Stimulated activated CD8-positive, alpha-beta memory T cell treated with anti-CD3 and anti-CD28 coated beads, Interleukin-7, amount 100 ng/mL, for 24 hours (primary cell): ENCODE results near the gene CERS6.

Experiments used
- DNase-seq: peaks from one replicate; pipeline ENCODE4 v3.0.0-alpha.2; 2020; ENCODE audit warnings: low read depth

The CERS6 gene

DNA sequence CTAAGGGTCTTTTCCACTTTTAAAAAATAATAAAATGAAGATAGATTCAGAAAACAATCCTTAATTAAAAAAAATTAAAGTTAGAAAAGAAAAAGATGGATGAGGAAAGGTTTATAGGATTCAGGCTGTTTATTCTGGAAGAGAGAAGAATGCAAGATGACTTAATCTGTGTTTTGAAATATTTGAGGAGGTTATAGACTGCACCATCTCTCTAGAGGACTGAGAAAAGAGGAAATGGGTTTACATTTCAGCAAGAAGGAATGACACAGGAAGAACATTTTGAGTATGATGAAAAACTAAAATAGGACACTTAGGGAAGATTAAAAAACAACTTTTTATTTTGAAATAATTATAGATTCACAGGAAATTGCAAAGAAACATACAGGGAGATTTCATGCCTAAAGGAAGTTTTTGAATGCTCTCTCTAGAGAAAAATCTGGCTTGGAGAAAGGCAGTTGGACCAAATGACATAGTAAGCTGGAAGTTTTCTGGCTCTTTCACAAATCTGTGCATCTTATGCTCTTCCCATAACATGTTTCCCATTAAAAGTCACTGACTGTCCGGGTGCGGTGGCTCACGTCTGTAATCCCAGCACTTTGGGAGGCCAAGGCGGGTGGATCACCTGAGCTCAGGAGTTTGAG, 75.0 kb downstream of the CERS6 start:
- no peak for DNase-seq

GRCh38 chr2:168534926-168535325, 78.9 kb downstream of the CERS6 start:
- no peak for DNase-seq

DNA sequence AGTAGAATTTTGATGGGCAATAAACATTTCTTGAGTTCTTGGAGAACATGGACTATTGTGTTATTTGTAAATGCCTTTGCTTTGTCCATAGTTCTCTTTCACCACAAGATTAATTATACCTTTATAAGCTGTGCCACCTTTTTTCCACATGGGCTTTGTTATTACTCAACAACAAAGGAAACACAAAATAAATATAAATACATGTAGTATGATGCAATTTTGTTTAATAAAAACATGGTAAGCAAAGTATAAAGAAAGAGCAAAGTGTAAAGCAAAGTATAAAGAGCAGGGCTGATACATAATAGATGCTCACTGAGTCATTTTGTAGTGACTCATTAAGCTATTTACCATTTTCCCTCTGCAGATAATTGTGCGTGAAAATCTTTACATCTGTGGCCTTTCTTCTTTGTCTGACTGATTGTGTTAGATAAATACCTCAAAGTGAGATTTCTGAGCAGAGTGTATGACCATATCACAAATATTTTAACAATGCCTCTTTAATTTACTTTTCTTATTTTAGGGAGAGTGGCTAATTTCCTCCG, 80.9 kb downstream of the CERS6 start:
- no peak for DNase-seq

- DNase-seq: no peak
These were observed 82.1 kb downstream of the CERS6 start for GRCh38 chr2:168538133-168538532.

GRCh38 chr2:168538534-168538933, 82.5 kb downstream of the CERS6 start:
- DNase-seq: no peak

DNA sequence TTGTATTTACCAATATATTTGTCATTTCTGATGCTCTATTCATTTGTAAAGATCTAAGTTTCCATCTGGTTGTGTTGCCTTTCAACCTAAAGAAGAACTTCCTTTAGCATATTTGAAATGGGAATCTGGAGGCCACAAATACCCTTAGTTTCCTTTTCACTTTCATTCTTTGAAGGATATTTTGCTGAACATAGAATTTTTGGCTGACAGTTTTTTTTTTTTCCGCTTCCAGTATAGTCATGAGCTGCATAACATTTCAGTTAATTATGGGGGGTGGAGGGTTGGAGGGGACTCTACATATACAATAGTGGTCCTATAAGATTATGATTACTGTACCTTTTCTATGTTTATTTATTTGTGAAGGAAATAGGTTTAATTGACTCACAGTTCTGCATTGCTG, 83.9 kb downstream of the CERS6 start:
- DNase-seq: no peak

DNA sequence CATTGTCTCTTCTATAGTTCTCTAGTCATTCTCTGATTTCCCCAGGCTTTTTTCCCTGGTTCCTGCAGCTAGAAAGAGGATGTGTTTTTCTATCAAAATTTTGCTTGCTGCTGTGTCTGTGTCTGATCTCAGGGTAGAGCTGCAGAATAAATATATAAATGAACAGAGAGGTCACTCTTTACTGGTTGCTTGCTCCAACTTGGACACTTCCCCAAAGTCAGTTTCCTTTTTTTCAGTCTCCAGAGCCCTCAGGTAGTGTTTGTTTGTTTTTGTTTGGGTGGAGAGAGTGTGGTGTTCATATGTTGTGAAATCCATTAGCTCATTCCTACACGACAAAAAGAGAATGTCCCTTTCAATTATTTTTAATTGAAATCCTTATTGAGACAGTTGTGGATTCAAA, 85.8 kb downstream of the CERS6 start:
- no peak for DNase-seq

DNA sequence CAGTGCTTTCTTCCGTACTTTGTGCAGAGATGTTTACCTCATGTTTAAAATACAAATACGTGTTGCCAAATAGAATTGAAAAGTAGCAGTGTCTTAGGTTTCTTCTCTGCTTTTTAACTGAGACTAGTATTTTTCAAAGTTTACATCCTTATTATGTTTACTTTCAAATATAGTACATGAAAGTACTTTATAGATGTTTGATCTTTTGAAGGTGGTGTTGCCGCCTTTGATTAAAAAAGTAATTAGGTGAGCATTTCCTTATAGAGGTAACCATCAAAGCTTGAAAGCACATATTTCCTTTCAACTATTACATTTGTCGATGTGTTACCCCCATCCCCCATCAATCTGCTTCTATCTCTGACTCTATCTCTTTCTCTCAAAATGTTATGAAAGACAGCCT, 87.0 kb downstream of the CERS6 start:
- DNase-seq: no peak

- DNase-seq: no peak
These were observed 87.9 kb downstream of the CERS6 start for GRCh38 chr2:168543935-168544334.

- no peak for DNase-seq
These were observed 89.5 kb downstream of the CERS6 start for GRCh38 chr2:168545439-168546082.

GRCh38 chr2:168550670-168551069, 94.6 kb downstream of the CERS6 start:
- no peak for DNase-seq

DNA sequence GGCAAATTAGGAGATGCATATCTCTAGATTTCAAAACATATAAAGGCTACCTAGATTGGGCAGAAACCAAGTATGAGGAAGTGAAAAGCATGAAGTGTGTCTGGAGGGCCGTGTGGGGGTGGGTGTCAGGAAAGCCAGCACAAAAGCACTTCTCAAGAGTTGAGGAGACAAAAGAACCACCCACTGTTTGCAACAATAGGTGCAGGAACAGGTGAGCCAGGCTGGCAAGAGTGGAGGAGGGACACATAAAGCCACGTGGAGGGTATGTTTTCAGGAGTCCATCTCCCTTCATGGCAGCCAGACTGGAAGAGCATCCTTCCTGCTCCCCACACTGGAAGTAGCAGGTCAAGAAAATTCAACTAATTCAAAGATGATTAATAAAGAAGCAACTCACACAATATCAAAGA, 96.4 kb downstream of the CERS6 start:
- DNase-seq: no peak

DNA sequence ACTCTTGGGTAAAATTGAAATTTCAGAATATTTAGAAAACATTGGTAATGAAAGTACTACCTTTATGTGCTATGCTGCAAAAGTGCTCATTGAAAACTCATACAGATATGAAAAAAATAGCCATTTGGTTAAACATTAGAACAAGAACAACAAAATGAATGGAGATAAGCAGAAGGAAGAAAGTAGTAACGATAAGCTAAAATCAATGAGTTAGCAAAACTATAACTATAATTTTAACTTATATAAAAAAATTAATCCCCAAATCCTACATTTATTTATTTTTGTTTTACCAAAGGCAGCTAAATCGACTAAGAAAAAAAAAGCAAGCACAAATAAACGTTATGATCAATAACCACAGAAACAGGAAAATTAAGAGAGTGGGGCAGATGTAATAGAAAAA, 99.2 kb downstream of the CERS6 start:
- DNase-seq: no peak

DNA sequence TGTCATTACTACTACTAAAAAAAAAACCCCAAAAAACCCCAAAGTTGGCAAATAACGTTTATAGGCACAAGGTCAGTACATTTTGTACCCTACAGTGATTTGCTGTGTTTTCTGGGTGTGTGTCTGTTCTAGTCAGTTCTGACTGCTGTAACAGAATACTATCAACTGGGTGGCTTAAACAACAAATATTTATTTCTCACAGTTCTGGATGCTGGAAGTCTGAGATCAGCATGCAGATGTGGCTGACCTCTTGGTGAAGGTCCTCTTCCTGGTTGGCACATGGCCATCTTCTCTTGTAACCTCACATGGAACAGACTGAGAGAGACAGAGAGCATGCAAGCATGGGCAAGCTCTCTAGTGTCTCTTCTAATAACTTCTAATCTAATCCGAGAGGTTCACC, 103.1 kb downstream of the CERS6 start:
- DNase-seq: no peak

DNA sequence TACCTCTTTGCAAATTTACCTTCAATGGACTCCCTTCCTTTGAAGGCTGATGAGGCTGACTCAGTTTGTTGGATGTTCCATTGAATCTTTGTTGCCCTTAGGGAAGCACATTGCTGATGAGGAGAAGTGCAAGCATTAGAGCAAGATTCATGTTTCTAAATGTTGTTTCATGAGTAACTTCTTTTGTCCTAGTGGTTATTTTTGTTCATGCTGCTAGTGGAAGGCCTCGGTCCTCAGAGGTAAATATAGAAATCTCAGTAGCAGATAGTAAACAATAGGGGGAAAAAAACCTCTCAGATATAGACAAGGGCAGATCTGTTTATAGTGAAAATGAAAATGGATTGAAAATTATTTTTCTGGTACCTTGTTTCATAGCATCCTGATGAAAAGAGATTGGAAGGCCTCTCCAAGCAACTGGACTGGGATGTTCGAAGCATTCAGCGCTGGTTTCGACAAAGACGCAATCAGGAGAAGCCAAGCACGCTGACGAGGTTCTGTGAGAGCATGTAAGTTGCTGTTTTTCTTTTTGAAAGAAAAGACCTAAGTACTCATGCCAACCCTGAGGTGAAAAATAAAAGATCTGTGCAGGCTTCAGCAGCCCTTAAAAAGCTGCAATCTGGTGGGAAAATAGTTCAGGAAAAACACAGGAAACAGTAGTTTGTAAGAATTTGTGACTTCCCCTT, 104.9 kb downstream of the CERS6 start:
- DNase-seq: no peak

GRCh38 chr2:168561991-168562390, 105.9 kb downstream of the CERS6 start:
- no peak for DNase-seq

GRCh38 chr2:168562971-168563370, 106.9 kb downstream of the CERS6 start:
- DNase-seq: no peak

- DNase-seq: no peak
These were observed 108.6 kb downstream of the CERS6 start for GRCh38 chr2:168564641-168565040.

- DNase-seq: no peak
These were observed 109.0 kb downstream of the CERS6 start for GRCh38 chr2:168565112-168565511.

- no peak for DNase-seq
These were observed 109.4 kb downstream of the CERS6 start for GRCh38 chr2:168565512-168565911.

GRCh38 chr2:168566974-168567665, 111.0 kb downstream of the CERS6 start:
- no peak for DNase-seq

- DNase-seq: no peak
These were observed 111.8 kb downstream of the CERS6 start for GRCh38 chr2:168567836-168568235.
